ENCODE results near the gene CFAP77. TPM values are rescaled to one million over a fixed set of nuclear protein-coding genes. Genes with fewer than 3 reads are reported as not detected.

The CFAP77 gene
- total and polyA plus RNA-seq, 2 of the 13 experiments (the other 11 are each of a cell fraction or from before 2014, with no cell fraction given): not detected

DNA sequence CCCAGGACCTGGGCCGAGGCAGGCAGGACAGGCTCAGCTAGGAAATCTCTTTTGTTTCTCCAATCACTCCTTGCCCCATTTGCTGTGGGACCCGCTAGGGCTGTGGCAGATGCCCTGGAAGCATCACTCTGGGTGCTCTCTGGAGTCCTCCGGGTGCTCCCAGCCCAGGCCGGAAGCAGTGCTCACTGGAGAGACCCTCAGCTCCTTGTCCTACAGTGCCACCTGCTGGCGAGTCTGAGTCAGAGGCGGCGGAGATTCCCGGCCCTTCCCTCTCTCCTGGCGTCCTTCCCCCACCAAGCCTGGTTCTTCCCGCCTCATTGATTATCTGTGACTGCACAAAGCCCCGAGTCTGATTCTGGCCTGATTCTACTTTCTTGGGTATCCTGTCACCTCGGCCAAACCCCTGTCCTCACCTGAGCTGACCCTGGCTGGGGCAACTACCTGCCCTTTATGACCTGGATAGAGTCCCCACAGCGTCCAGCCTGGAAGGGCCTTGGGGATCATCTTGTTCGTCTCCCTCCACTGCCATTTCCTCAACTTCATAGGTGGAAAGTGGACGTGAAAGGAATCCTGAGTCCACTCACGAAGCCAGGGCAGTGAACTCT, 165.1 kb downstream of the CFAP77 start (continued):
- TF ChIP-seq, protein P1, sequence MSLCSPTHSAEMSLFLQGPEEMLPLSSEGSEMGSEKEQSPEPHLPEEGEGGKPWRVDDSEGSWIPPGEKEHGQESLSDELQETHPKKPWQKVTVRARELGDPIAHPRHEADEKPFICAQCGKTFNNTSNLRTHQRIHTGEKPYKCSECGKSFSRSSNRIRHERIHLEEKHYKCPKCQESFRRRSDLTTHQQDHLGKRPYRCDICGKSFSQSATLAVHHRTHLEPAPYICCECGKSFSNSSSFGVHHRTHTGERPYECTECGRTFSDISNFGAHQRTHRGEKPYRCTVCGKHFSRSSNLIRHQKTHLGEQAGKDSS (CRISPR knock-in tag; IDR thresholded peaks at IDR 0.05; ENCODE audit: borderline replicate concordance, low read depth): peak; percentile 96
- TF ChIP-seq, protein P2, sequence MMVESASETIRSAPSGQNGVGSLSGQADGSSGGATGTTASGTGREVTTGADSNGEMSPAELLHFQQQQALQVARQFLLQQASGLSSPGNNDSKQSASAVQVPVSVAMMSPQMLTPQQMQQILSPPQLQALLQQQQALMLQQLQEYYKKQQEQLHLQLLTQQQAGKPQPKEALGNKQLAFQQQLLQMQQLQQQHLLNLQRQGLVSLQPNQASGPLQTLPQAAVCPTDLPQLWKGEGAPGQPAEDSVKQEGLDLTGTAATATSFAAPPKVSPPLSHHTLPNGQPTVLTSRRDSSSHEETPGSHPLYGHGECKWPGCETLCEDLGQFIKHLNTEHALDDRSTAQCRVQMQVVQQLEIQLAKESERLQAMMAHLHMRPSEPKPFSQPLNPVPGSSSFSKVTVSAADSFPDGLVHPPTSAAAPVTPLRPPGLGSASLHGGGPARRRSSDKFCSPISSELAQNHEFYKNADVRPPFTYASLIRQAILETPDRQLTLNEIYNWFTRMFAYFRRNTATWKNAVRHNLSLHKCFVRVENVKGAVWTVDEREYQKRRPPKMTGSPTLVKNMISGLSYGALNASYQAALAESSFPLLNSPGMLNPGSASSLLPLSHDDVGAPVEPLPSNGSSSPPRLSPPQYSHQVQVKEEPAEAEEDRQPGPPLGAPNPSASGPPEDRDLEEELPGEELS (CRISPR knock-in tag; IDR thresholded peaks at IDR 0.05): no peak
- TF ChIP-seq ZNF558 (CRISPR knock-in tag; IDR thresholded peaks at IDR 0.05; ENCODE audit: borderline replicate concordance): no peak
- TF ChIP-seq HNRNPLL (IDR thresholded peaks at IDR 0.05; ENCODE audit: low read depth, low read length, poor library complexity, severe bottlenecking): no peak
- no peak for TF ChIP-seq HDAC2 (CRISPR knock-in tag; IDR thresholded peaks at IDR 0.05)
- no peak for TF ChIP-seq HOXD1 (CRISPR knock-in tag; IDR thresholded peaks at IDR 0.05)
- TF ChIP-seq ZNF263 (CRISPR knock-in tag; IDR thresholded peaks at IDR 0.05): peak; percentile 100
- TF ChIP-seq SNRNP70 (IDR thresholded peaks at IDR 0.05; ENCODE audit: low read depth, low read length): no peak
- no peak for TF ChIP-seq SIN3B (IDR thresholded peaks at IDR 0.05; ENCODE audit: low read length)
- TF ChIP-seq, protein P3, sequence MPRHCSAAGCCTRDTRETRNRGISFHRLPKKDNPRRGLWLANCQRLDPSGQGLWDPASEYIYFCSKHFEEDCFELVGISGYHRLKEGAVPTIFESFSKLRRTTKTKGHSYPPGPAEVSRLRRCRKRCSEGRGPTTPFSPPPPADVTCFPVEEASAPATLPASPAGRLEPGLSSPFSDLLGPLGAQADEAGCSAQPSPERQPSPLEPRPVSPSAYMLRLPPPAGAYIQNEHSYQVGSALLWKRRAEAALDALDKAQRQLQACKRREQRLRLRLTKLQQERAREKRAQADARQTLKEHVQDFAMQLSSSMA (CRISPR knock-in tag; IDR thresholded peaks at IDR 0.05): 0 out of 2 replicates have a peak, but pooled peaks have one; percentile 29
- no peak for TF ChIP-seq EHMT2 (IDR thresholded peaks at IDR 0.05; ENCODE audit: borderline replicate concordance, low read depth, low read length)
- TF ChIP-seq XRCC5 (optimal IDR thresholded peaks at IDR 0.05; ENCODE audit: low read length): peak; percentile 54
